ENCODE results near the gene RTEL1. TPM values are rescaled to one million over a fixed set of nuclear protein-coding genes. Genes with fewer than 3 reads are reported as not detected.

RTEL1 gene
- total RNA-seq, 1 experiment from 2014 or later, result 43.0 TPM

GRCh38 chr20:63641792-63642523, 16.2 kb upstream of the RTEL1 start:
- Histone ChIP-seq H3K36me3 (ENCODE audit: low read depth, low read length) (no peaks in the 10 kb centered on the region), H3K4me1 (ENCODE audit: insufficient read depth, low read length) (peaks cover 6% of the 10 kb centered on the region), H3F3A (ENCODE audit: low read length, unreplicated experiment) (no peaks in the 10 kb centered on the region), H3K4me3 (ENCODE audit: low read length) (peak overlapping the region; percentile 71), H2AFZ (ENCODE audit: low read length) (peak overlapping the region; percentile 83), H3K9ac (ENCODE audit: low read length) (peak overlapping the region; percentile 69), H3K4me2 (ENCODE audit: low read length) (peak overlapping the region; percentile 90), H3K79me2 (ENCODE audit: low read length) (no peaks in the 10 kb centered on the region), H3K9me3 (ENCODE audit: low read length) (no peaks in the 10 kb centered on the region), H3K9me2 (replicated peaks; ENCODE audit: low read length) (no peaks in the 10 kb centered on the region), H3K27ac (ENCODE audit: low read length) (peak overlapping the region; percentile 41; the same call in 1 of the 2 replicates), H4K20me1 (ENCODE audit: low read length) (no peaks in the 10 kb centered on the region), H3K27me3 (ENCODE audit: low read length) (no peaks in the 10 kb centered on the region)
- POLR2A ChIA-PET (ENCODE audit: unreplicated experiment), result interaction anchor here (0.6 to 1.8 kb wide), 14 partner anchors 15 to 1680 kb away, joined by 3 to 24 read pairs (median 6); partner anchors contain the start of genes GMEB2, HELZ2, PPDPF and PTK6
- CTCF ChIA-PET, result interaction anchor here (0.6 to 1.9 kb wide), 13 partner anchors 10 to 269 kb away, joined by 3 to 76 read pairs (median 4); partner anchors contain the start of genes GMEB2, PTK6, RTEL1 and TNFRSF6B
- TF ChIP-seq CTCF (conservative IDR thresholded peaks at IDR 0.05; ENCODE audit: low read depth, low read length) (peak; percentile 49), EZH2 (IDR thresholded peaks at IDR 0.05; ENCODE audit: low read length, unreplicated experiment) (no peak), EZH2phosphoT487 (IDR thresholded peaks at IDR 0.05; ENCODE audit: borderline replicate concordance, low read length) (no peak)
- intact Hi-C loops (cut with micrococcal nuclease), result loop anchor here (5.0 kb wide), 2 partner anchors 60 to 105 kb away; partner anchors contain the start of gene PTK6
- DNase-seq, result peak; percentile 92
- peak; percentile 72 for ATAC-seq
- BruUV-seq (replicated peaks), result no TSS peak

GRCh38 chr20:63642527-63643247, 15.4 kb upstream of the RTEL1 start:
- Histone ChIP-seq H3K9ac (ENCODE audit: low read length) (peak overlapping the region; percentile 69), H3F3A (ENCODE audit: low read length, unreplicated experiment) (no peaks in the 10 kb centered on the region), H3K4me1 (ENCODE audit: insufficient read depth, low read length) (peaks cover 6% of the 10 kb centered on the region), H3K27me3 (ENCODE audit: low read length) (no peaks in the 10 kb centered on the region), H4K20me1 (ENCODE audit: low read length) (no peaks in the 10 kb centered on the region), H3K9me2 (replicated peaks; ENCODE audit: low read length) (no peaks in the 10 kb centered on the region), H3K36me3 (ENCODE audit: low read depth, low read length) (no peaks in the 10 kb centered on the region), H2AFZ (ENCODE audit: low read length) (peak overlapping the region; percentile 68; the same call in 1 of the 2 replicates), H3K9me3 (ENCODE audit: low read length) (no peaks in the 10 kb centered on the region), H3K4me3 (ENCODE audit: low read length) (peak overlapping the region; percentile 66), H3K4me2 (ENCODE audit: low read length) (peak overlapping the region; percentile 90), H3K27ac (ENCODE audit: low read length) (0 out of 2 replicates have a peak overlapping the region, but pooled peaks have one; percentile 18), H3K79me2 (ENCODE audit: low read length) (no peaks in the 10 kb centered on the region)
- intact Hi-C loops (cut with micrococcal nuclease), result loop anchor here (5.0 kb wide), 2 partner anchors 60 to 105 kb away; partner anchors contain the start of gene PTK6
- POLR2A ChIA-PET (ENCODE audit: unreplicated experiment), result interaction anchor here (0.6 to 1.8 kb wide), 5 partner anchors 16 to 1681 kb away, joined by 3 to 15 read pairs (median 3); partner anchors contain the start of genes GMEB2, HELZ2 and SLC2A4RG
- DNase-seq (peak; percentile 16), ATAC-seq (peak; percentile 36)
- CTCF ChIA-PET, result interaction anchor here (0.6 to 1.9 kb wide), 7 partner anchors 9 to 268 kb away, joined by 4 to 76 read pairs (median 5); partner anchors contain the start of genes GMEB2, PTK6 and RTEL1
- TSS peak; percentile 39 for BruUV-seq (replicated peaks)
- TF ChIP-seq CTCF (conservative IDR thresholded peaks at IDR 0.05; ENCODE audit: low read depth, low read length) (no peak), EZH2 (IDR thresholded peaks at IDR 0.05; ENCODE audit: low read length, unreplicated experiment) (no peak), EZH2phosphoT487 (IDR thresholded peaks at IDR 0.05; ENCODE audit: borderline replicate concordance, low read length) (no peak)
